Effector memory CD8-positive, alpha-beta T cell (primary cell): Measurements from ENCODE around the gene ELK3.

Experiments used
- ATAC-seq: fragments of 150-1000 bp; cut with Tn5 transposase; replicated peaks from 2 replicates; pipeline ENCODE4 v1.10.0; 2021; ENCODE audit warnings: mild to moderate bottlenecking, moderate library complexity
- DNase-seq, 3 experiments: peaks; one replicate each; pipeline ENCODE4 v3.0.0; 2021
- H3K27ac Mint-ChIP-seq, 2 donors: one replicate each; pipeline ENCODE4 v1.8.0; 2022; ENCODE audit warnings: mild to moderate bottlenecking in 2 of 2, mixed read lengths in 2 of 2, moderate library complexity in 2 of 2
- H3K27me3 Mint-ChIP-seq, 2 donors: one replicate each; pipeline ENCODE4 v1.8.0; 2022; ENCODE audit warnings: mixed read lengths in 2 of 2
- H3K36me3 Mint-ChIP-seq: one replicate; pipeline ENCODE4 v1.8.0; 2022; ENCODE audit warnings: mild to moderate bottlenecking, moderate library complexity, mixed read lengths; ENCODE audit not compliant: insufficient read depth
- H3K4me1 Mint-ChIP-seq, 2 donors: one replicate each; pipeline ENCODE4 v1.8.0; 2022; ENCODE audit warnings: low read depth in 2 of 2, mixed read lengths in 2 of 2
- H3K4me3 Mint-ChIP-seq, 2 donors: one replicate each; pipeline ENCODE4 v1.8.0; 2022; ENCODE audit warnings: mild to moderate bottlenecking in 2 of 2, mixed read lengths in 2 of 2, moderate library complexity in 2 of 2
- H3K9me3 Mint-ChIP-seq, 2 donors: one replicate each; pipeline ENCODE4 v1.8.0; 2022; ENCODE audit warnings: mixed read lengths in 2 of 2

ELK3 gene

DNA sequence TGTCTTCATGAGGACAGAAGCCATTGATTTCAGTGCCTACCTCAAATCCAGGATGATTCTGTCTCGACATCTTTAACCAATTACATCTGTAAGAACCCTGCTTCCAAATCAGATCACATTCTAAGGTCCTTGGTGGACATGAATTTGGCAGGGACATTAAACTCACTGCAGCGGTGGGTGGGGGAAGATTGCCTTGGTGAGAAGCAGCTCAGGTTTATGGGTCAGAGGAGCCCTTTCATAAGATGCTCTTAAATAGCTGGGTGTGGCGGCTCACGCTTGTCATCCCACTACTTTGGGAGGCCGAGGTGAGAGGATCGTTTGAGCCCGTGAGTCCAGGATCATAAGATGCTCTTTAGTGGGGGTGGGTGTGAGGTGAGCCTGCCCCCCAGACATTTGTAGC is 42.9 kb downstream of the ELK3 start:
- H3K4me1 Mint-ChIP-seq: peaks cover 62 to 66% of the 10 kb centered on the region in 2 donors
- no peak for ATAC-seq
- H3K36me3 Mint-ChIP-seq: peaks cover 59% of the 10 kb centered on the region
- peak overlapping the region; percentile 61 to 65 for H3K4me3 Mint-ChIP-seq
- H3K27me3 Mint-ChIP-seq: no peaks in the 10 kb centered on the region
- DNase-seq: no peak
- H3K9me3 Mint-ChIP-seq: no peaks in the 10 kb centered on the region
- H3K27ac Mint-ChIP-seq: peak overlapping the region; percentile 92 to 94

DNA sequence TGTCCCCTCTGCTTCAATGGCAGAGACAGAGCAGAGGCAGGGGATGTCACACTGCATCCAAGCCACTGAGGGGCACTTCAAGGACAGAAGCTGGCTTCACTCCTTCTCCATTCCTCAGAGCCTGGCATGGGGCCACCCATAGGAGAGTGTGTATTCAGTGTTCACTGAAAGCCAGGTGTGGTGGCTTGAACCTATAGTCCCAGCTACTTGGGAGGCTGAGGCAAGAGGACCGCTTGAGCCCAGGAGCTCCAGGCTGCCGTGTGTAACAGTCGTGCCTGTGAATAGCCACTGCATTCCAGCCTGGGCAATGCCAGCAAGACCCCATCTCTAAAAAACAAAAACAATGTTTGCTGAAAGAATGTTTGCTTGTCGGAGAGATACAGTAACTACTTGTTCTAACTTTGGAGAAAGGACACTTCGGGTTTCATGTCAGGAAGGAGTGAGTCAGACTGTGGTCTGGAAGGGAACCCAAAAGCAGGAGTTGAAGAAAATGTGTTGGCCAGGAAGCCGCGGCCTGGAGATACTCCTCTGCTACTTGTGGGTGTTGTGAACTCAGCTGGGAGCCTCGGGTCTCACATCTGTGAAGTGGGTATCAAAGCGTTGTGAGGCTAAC is 43.4 kb downstream of the ELK3 start:
- Mint-ChIP-seq H3K9me3 (no peaks in the 10 kb centered on the region), H3K4me1 (peaks cover 66 to 71% of the 10 kb centered on the region in 2 donors), H3K27ac (peak overlapping the region; percentile 92 to 94), H3K36me3 (peaks cover 64% of the 10 kb centered on the region), H3K27me3 (no peaks in the 10 kb centered on the region), H3K4me3 (peak overlapping the region; percentile 61 to 65)
- peak; percentile 45 for ATAC-seq
- peak; percentile 56 to 65 (median 59) for DNase-seq

DNA sequence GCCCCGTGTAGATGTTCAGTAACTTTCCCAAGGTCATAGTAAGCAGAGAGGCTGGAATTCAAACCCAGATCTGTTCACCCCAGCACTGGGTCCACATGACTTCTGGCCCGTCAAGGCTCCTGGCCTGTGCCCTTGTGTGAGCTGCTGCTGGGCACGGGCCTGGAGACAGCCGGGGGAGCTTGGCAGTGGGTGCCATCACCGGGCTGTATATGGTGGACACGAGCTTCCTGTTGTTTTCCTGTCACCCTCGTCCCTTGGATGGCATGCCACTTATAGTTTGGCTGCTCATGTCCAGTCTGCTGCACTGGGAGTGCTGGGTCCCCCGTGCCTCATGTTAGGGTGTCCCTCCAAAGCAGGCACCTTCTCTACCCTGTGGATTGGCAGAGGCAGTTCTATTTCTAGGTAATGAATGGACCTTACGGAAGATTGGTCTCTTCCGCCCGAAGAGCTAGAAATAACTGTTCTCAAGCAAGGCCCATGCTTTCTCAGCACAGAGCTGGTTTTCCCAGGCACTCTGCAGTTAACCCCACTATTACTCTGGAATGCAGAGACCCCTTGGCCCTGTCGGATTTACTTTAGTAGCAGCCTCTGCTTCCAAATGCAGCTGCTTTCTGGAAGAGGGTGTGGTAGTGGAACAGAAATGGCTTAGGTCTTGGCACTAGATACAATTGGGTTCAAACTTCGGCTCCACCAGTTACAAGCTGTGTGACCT is 44.3 kb downstream of the ELK3 start:
- H3K27ac Mint-ChIP-seq: peak overlapping the region; percentile 92 to 94
- no peak for ATAC-seq

DNA sequence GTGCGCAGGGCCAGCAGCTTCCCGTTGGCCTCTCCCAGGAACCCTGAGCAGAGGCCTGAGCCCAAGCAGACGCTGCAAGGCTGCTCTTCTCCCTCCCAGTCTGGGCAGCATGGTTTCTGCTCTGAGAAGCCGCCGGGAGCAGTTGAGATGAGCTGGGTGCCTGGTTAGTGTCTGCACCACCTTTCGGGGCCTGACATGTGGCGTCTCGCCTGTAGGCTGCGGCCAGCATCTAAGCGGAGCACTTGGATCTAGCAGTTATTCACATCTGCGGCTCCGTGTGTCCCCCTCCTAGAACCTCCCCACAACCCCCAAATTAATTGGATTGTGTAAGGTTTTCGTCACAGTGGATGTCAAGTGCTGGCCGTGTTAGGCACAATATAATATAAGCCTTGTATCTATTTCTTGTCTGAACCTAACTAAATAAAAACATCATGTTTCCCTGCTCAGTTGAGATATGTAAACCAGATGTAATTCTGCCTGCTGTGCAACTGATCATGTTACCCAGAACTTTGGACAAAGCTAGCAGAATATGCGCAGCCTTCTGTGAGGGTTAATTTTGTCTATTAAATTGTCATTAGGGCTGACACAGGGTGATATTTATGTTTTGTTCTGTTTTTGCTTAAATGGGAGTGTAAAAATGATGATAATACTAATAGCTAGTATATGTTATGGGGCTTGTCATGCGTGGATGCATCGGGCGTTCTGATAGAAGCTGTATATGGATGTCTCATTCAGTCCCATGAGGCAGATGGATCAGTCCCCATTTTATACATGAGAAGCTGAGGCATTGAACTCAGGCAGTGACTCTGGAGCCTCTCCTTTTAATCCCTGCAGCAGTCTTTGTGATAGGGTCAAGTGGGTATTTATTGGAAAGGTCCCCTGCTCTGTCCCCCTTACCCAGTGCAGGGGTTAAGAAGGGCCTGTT is 45.8 kb downstream of the ELK3 start:
- no peaks in the 10 kb centered on the region for H3K9me3 Mint-ChIP-seq
- no peaks in the 10 kb centered on the region for H3K27me3 Mint-ChIP-seq
- ATAC-seq (no peak), DNase-seq (no peak)
- H3K4me3 Mint-ChIP-seq: peak overlapping the region; percentile 34 to 65
- H3K4me1 Mint-ChIP-seq: peaks cover 69 to 71% of the 10 kb centered on the region in 2 donors
- H3K27ac Mint-ChIP-seq: peak overlapping the region; percentile 96 to 99
- peaks cover 64% of the 10 kb centered on the region for H3K36me3 Mint-ChIP-seq

More for the DNA sequence above, 44.3 kb downstream of the ELK3 start:
- Mint-ChIP-seq H3K4me3 (peak overlapping the region; percentile 61 to 65), H3K36me3 (peaks cover 71% of the 10 kb centered on the region), H3K4me1 (peaks cover 75% of the 10 kb centered on the region in 2 donors), H3K9me3 (no peaks in the 10 kb centered on the region), H3K27me3 (no peaks in the 10 kb centered on the region)
- DNase-seq: no peak

DNA sequence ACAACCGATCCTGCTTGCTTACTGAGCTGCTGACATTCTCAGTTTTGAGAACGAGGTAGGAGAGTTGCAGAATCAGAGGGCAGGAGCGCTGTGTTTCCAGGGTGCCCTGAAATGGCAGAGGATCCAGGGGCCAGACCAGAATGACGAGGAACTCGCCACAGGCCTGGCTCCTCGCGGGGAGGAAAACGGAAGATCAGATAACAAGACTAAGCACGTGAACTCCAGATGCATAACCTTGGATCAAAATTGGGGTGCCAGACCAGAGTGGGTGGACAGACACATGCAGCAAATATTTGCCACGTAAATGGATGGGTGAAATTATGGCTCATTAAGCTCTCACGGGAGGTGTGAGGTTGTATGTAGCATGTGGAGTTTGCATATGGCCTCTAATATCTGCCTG is 46.5 kb downstream of the ELK3 start:
- Mint-ChIP-seq H3K9me3 (no peaks in the 10 kb centered on the region), H3K36me3 (peaks cover 61% of the 10 kb centered on the region), H3K27me3 (no peaks in the 10 kb centered on the region), H3K4me1 (peaks cover 64 to 65% of the 10 kb centered on the region in 2 donors), H3K27ac (peak overlapping the region; percentile 96 to 99), H3K4me3 (peak overlapping the region; percentile 74 to 81)
- no peak for ATAC-seq
- no peak for DNase-seq

DNA sequence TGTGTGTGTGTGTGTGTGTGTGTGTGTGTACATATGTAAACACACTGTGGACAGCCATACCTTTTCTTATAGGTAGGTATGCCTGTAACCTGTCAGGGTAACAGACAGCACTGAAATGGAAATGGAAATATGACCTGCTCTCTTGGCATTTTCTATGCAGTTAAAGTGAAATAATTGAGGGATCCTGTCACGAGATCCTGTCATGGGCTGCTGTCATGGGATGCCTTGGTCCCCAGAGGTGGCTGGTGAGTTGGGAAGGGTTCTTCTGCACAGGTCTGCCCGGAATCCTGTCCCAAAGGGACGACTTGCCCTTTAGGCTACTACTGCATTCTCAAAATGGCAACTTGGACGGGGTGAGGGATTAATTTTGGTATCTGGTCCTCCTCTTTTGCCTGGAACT is 47.3 kb downstream of the ELK3 start:
- peaks cover 58% of the 10 kb centered on the region for H3K36me3 Mint-ChIP-seq
- no peaks in the 10 kb centered on the region for H3K27me3 Mint-ChIP-seq
- H3K4me1 Mint-ChIP-seq: peaks cover 59 to 60% of the 10 kb centered on the region in 2 donors
- DNase-seq (no peak), ATAC-seq (no peak)
- peak overlapping the region; percentile 96 to 99 for H3K27ac Mint-ChIP-seq
- no peaks in the 10 kb centered on the region for H3K9me3 Mint-ChIP-seq
- H3K4me3 Mint-ChIP-seq: peak overlapping the region; percentile 74 to 81

DNA sequence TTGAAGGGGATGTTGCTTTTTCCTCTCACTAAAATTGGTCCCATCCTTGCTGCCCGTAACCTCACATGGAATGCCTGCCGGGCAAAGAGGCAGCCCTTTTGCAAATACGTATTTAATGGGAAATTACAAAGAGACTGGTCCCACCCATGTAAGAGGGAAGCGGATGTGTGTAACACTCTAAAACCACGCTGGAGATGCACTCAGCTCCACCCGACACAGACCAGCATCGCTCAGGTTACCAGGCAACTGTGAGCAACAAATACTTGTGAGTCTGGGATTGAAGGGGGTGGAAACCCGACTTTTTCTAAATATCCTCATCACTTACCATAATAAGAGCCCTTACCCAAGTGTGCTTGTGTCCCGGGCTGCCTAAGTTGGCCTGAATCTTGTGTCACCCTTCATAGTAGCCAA is 47.7 kb downstream of the ELK3 start:
- peak overlapping the region; percentile 74 to 81 for H3K4me3 Mint-ChIP-seq
- peak; percentile 85 for ATAC-seq
- peak; percentile 84 to 86 (median 86) for DNase-seq
- H3K9me3 Mint-ChIP-seq: no peaks in the 10 kb centered on the region
- H3K27me3 Mint-ChIP-seq: no peaks in the 10 kb centered on the region
- H3K4me1 Mint-ChIP-seq: peaks cover 56% of the 10 kb centered on the region in 2 donors
- H3K36me3 Mint-ChIP-seq: peaks cover 60% of the 10 kb centered on the region
- peak overlapping the region; percentile 96 to 99 for H3K27ac Mint-ChIP-seq

DNA sequence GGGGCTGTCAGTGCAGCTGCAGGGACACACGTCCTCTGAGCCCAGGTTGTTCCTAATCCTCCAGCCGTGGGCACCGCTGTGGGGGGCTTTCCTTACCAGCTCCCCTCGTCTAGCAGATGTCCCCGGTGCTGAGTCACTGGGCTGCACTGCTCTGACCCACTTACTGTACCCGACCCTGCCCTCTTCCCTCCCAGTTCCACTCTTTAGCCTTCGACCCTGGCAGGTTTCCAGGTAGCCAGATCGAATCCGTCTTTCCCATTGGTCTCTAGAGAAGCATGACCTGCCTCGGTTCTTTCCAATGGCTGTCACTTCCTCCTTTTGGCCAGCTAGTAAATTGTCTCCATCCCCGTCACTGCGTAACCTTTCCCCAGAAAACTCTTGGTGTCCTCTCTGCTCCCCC is 48.4 kb downstream of the ELK3 start:
- no peaks in the 10 kb centered on the region for H3K27me3 Mint-ChIP-seq
- peaks cover 51 to 56% of the 10 kb centered on the region in 2 donors for H3K4me1 Mint-ChIP-seq
- peak in 2 of 3 experiments; percentile 40 to 45 for DNase-seq
- peak overlapping the region; percentile 74 to 81 for H3K4me3 Mint-ChIP-seq
- no peaks in the 10 kb centered on the region for H3K9me3 Mint-ChIP-seq
- ATAC-seq: peak; percentile 40
- peak overlapping the region; percentile 96 to 99 for H3K27ac Mint-ChIP-seq
- H3K36me3 Mint-ChIP-seq: peaks cover 60% of the 10 kb centered on the region

DNA sequence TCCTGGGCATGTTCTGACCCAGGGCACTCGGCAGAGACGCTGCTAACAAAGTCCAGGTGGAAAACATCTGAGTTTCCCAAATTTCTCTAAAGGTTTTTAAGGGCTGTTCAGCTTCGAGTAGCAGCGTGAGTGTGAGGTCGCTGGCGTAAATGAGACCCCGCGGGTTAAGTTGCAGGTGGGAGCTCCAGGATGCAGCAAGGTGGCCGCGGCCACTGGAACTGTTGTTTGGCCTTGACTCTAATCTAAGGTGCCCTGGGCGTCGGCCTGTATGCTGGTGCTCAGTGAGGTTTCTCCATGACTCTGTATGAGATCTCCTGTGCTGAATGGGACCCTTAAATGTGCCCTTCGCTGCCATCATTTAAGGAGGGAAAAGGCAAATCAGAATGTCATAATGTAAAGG is 50.7 kb downstream of the ELK3 start:
- H3K27ac Mint-ChIP-seq: peak overlapping the region; percentile 38 to 49

DNA sequence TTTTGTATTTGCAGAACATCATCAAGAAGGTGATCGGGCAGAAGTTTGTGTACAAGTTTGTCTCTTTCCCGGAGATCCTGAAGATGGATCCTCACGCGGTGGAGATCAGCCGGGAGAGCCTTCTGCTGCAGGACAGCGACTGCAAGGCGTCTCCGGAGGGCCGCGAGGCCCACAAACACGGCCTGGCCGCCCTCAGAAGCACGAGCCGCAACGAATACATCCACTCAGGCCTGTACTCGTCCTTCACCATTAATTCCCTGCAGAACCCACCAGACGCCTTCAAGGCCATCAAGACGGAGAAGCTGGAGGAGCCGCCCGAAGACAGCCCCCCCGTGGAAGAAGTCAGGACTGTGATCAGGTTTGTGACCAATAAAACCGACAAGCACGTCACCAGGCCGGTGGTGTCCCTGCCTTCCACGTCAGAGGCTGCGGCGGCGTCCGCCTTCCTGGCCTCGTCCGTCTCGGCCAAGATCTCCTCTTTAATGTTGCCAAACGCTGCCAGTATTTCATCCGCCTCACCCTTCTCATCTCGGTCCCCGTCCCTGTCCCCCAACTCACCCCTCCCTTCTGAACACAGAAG is 52.8 kb downstream of the ELK3 start:
- Mint-ChIP-seq H3K27me3 (no peaks in the 10 kb centered on the region), H3K36me3 (peaks cover 63% of the 10 kb centered on the region), H3K27ac (peak overlapping the region; percentile 6 to 94), H3K4me3 (no peak overlapping the region), H3K9me3 (no peaks in the 10 kb centered on the region), H3K4me1 (peaks cover 43 to 45% of the 10 kb centered on the region in 2 donors)
- DNase-seq (no peak), ATAC-seq (no peak)

More for the DNA sequence above, 50.7 kb downstream of the ELK3 start:
- Mint-ChIP-seq H3K36me3 (peaks cover 76% of the 10 kb centered on the region), H3K4me1 (peaks cover 43% of the 10 kb centered on the region in 2 donors), H3K4me3 (no peak overlapping the region), H3K27me3 (no peaks in the 10 kb centered on the region), H3K9me3 (no peaks in the 10 kb centered on the region)
- DNase-seq (no peak), ATAC-seq (no peak)

DNA sequence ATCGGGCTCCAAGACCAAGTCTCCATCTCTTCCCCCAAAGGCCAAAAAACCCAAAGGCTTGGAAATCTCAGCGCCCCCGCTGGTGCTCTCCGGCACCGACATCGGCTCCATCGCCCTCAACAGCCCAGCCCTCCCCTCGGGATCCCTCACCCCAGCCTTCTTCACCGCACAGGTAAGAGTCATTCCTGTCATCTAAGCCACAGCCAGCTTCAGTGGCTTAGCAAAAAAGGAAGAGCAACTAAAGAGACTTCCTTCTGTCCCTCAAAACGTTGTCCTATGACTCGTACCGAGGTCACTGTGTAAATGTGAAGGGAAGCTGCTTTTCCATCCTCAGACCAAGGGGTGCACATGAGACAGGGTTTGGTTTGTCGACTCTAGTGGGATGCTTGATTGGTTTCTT is 53.4 kb downstream of the ELK3 start:
- H3K4me3 Mint-ChIP-seq: no peak overlapping the region
- no peak for DNase-seq
- peaks cover 41 to 45% of the 10 kb centered on the region in 2 donors for H3K4me1 Mint-ChIP-seq
- no peak for ATAC-seq
- peaks cover 63% of the 10 kb centered on the region for H3K36me3 Mint-ChIP-seq
- peak overlapping the region; percentile 6 to 94 for H3K27ac Mint-ChIP-seq
- no peaks in the 10 kb centered on the region for H3K9me3 Mint-ChIP-seq
- H3K27me3 Mint-ChIP-seq: no peaks in the 10 kb centered on the region

DNA sequence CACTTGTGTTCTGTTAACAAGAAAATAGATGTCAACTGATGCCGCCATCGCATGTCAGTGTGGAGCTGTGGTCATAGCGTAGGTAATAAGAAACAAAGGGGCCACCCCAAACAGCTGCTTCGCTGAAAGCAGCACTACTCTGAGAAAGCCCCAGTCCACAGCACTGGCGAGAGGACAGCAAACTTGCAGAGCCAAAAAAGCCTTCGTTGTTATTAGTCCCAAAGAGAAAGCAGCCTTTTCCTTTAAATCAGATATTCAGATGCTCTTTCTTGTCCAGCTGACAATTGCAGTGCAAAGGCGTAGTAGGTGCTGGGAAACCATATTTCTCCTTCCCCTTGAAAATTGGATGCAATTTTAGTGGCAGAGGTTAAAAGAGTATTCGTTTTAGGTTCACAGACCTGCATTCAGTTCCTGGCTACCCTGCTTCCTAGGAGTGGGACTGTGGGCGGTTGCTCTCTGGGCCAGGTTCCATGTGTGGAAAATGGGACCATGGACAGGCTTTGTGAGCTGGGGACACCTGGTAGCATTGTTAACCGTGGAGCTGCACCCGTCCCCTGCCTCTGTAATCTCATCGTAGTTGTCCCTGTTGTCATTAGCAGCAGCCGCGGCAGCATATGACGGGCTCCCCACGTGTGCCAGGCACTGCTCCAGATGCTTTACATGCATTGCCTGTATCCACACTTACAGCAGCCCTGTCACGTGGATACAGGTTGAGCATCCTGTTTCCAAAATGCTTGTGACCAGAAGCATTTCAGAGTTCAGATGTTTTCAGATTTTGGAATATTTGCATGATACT is 54.2 kb downstream of the ELK3 start:
- no peak for ATAC-seq
- Mint-ChIP-seq H3K4me3 (no peak overlapping the region), H3K4me1 (peaks cover 37% of the 10 kb centered on the region in 2 donors), H3K9me3 (no peaks in the 10 kb centered on the region), H3K27ac (peak overlapping the region; percentile 6 to 94), H3K27me3 (no peaks in the 10 kb centered on the region), H3K36me3 (peaks cover 63% of the 10 kb centered on the region)
- no peak for DNase-seq
